ENCODE data around the gene PRPF38A. TPM values are rescaled to one million over a fixed set of nuclear protein-coding genes. Genes with fewer than 3 reads are reported as not detected.
A peak's percentile ranks its signal among the peaks of the same experiment; 100 is the strongest.
"Not testable (repeated sequence)": the region's sequence is repeated elsewhere in the genome, so short reads cannot be mapped to it uniquely, and the experiment has no call there.

The PRPF38A gene
- total RNA-seq, 1 donor from 2014 or later, result 10.4 TPM

- Histone ChIP-seq H3K4me1 (ENCODE audit: control insufficient read depth in 3 of 3, insufficient read depth in 3 of 3, low read length in 3 of 3) (peaks cover 10 to 18% (median 16%) of the 10 kb centered on the region in 3 donors), H3K27ac (ENCODE audit: low read depth, low read length) (peak overlapping the region; percentile 98), H3K36me3 (ENCODE audit: control insufficient read depth in 3 of 3, insufficient read depth in 3 of 3, low read length in 3 of 3) (peaks cover 35 to 44% (median 42%) of the 10 kb centered on the region in 3 donors), H3K9me3 (ENCODE audit: control insufficient read depth in 3 of 3, low read length in 3 of 3) (no peaks in the 10 kb centered on the region), H3K27me3 (ENCODE audit: control insufficient read depth in 3 of 3, insufficient read depth in 3 of 3, low read length in 3 of 3) (no peaks in the 10 kb centered on the region), H3K4me3 (ENCODE audit: low read length in 3 of 3) (peak overlapping the region; percentile 82 to 95 (median 93)), H3K9ac (ENCODE audit: low read depth in 1 of 3, low read length in 3 of 3) (peak overlapping the region in 2 of 3 donors; percentile 5 to 47)
Observed at GRCh38 chr1:52364235-52364839, 40.1 kb upstream of the PRPF38A start.

GRCh38 chr1:52365071-52365745 is 39.2 kb upstream of the PRPF38A start:
- peaks cover 10 to 18% (median 16%) of the 10 kb centered on the region in 3 donors for H3K4me1 ChIP-seq (ENCODE audit: control insufficient read depth in 3 of 3, insufficient read depth in 3 of 3, low read length in 3 of 3)
- peaks cover 26 to 35% (median 33%) of the 10 kb centered on the region in 3 donors for H3K36me3 ChIP-seq (ENCODE audit: control insufficient read depth in 3 of 3, insufficient read depth in 3 of 3, low read length in 3 of 3)
- H3K27me3 ChIP-seq (ENCODE audit: control insufficient read depth in 3 of 3, insufficient read depth in 3 of 3, low read length in 3 of 3), result no peaks in the 10 kb centered on the region
- peak overlapping the region; percentile 91 to 97 (median 96) for H3K9ac ChIP-seq (ENCODE audit: low read depth in 1 of 3, low read length in 3 of 3)
- H3K9me3 ChIP-seq (ENCODE audit: control insufficient read depth in 3 of 3, low read length in 3 of 3), result no peaks in the 10 kb centered on the region
- H3K4me3 ChIP-seq (ENCODE audit: low read length in 3 of 3), result peak overlapping the region; percentile 82 to 95 (median 93)
- H3K27ac ChIP-seq (ENCODE audit: low read depth, low read length), result peak overlapping the region; percentile 98

GRCh38 chr1:52365746-52366516 is 38.5 kb upstream of the PRPF38A start, which contains the start of gene CC2D1B:
Gene CC2D1B, minus strand, starts transcription at chr1:52366205. Its CDS starts 1,585 bp downstream, at chr1:52364620.
- peak within 1 kb of the TSS; percentile 82 to 95 (median 93) for H3K4me3 ChIP-seq (ENCODE audit: low read length in 3 of 3)

GRCh38 chr1:52366517-52366827 is 37.9 kb upstream of the PRPF38A start:
- H3K4me3 ChIP-seq (ENCODE audit: low read length in 3 of 3), result peak overlapping the region; percentile 82 to 95 (median 93)
- peak overlapping the region; percentile 98 for H3K27ac ChIP-seq (ENCODE audit: low read depth, low read length)
- H3K9ac ChIP-seq (ENCODE audit: low read depth in 1 of 3, low read length in 3 of 3), result peak overlapping the region; percentile 49 to 97 (median 96)
- H3K4me1 ChIP-seq (ENCODE audit: control insufficient read depth in 3 of 3, insufficient read depth in 3 of 3, low read length in 3 of 3), result peaks cover 10 to 18% (median 16%) of the 10 kb centered on the region in 3 donors
- H3K9me3 ChIP-seq (ENCODE audit: control insufficient read depth in 3 of 3, low read length in 3 of 3), result no peaks in the 10 kb centered on the region
- no peaks in the 10 kb centered on the region for H3K27me3 ChIP-seq (ENCODE audit: control insufficient read depth in 3 of 3, insufficient read depth in 3 of 3, low read length in 3 of 3)
- peaks cover 14 to 22% (median 20%) of the 10 kb centered on the region in 3 donors for H3K36me3 ChIP-seq (ENCODE audit: control insufficient read depth in 3 of 3, insufficient read depth in 3 of 3, low read length in 3 of 3)

More at GRCh38 chr1:52365746-52366516, 38.5 kb upstream of the PRPF38A start, which contains the start of gene CC2D1B:
- peak within 1 kb of the TSS; percentile 98 for H3K27ac ChIP-seq (ENCODE audit: low read depth, low read length)
- H3K9me3 ChIP-seq (ENCODE audit: control insufficient read depth in 3 of 3, low read length in 3 of 3), result no peaks in the 10 kb centered on the region
- no peaks in the 10 kb centered on the region for H3K27me3 ChIP-seq (ENCODE audit: control insufficient read depth in 3 of 3, insufficient read depth in 3 of 3, low read length in 3 of 3)
- peaks cover 10 to 18% (median 16%) of the 10 kb centered on the region in 3 donors for H3K4me1 ChIP-seq (ENCODE audit: control insufficient read depth in 3 of 3, insufficient read depth in 3 of 3, low read length in 3 of 3)
- H3K9ac ChIP-seq (ENCODE audit: low read depth in 1 of 3, low read length in 3 of 3), result peak within 1 kb of the TSS; percentile 91 to 97 (median 96)
- peaks cover 19 to 28% (median 26%) of the 10 kb centered on the region in 3 donors for H3K36me3 ChIP-seq (ENCODE audit: control insufficient read depth in 3 of 3, insufficient read depth in 3 of 3, low read length in 3 of 3)

- H3K9ac ChIP-seq (ENCODE audit: low read depth in 1 of 3, low read length in 3 of 3), result no peak overlapping the region
- peaks cover 10 to 18% (median 16%) of the 10 kb centered on the region in 3 donors for H3K4me1 ChIP-seq (ENCODE audit: control insufficient read depth in 3 of 3, insufficient read depth in 3 of 3, low read length in 3 of 3)
- H3K27me3 ChIP-seq (ENCODE audit: control insufficient read depth in 3 of 3, insufficient read depth in 3 of 3, low read length in 3 of 3), result no peaks in the 10 kb centered on the region
Observed at GRCh38 chr1:52367272-52367671, 37.1 kb upstream of the PRPF38A start.

GRCh38 chr1:52368383-52369172 is 35.8 kb upstream of the PRPF38A start:
- Histone ChIP-seq H3K9me3 (ENCODE audit: control insufficient read depth in 3 of 3, low read length in 3 of 3) (no peaks in the 10 kb centered on the region), H3K27me3 (ENCODE audit: control insufficient read depth in 3 of 3, insufficient read depth in 3 of 3, low read length in 3 of 3) (no peaks in the 10 kb centered on the region), H3K4me3 (ENCODE audit: low read length in 3 of 3) (peak overlapping the region; percentile 56 to 65 (median 63)), H3K36me3 (ENCODE audit: control insufficient read depth in 3 of 3, insufficient read depth in 3 of 3, low read length in 3 of 3) (peaks cover 0 to 8% (median 6%) of the 10 kb centered on the region in 3 donors), H3K27ac (ENCODE audit: low read depth, low read length) (no peak overlapping the region), H3K4me1 (ENCODE audit: control insufficient read depth in 3 of 3, insufficient read depth in 3 of 3, low read length in 3 of 3) (peaks cover 10 to 18% (median 16%) of the 10 kb centered on the region in 3 donors), H3K9ac (ENCODE audit: low read depth in 1 of 3, low read length in 3 of 3) (peak overlapping the region; percentile 57 to 77 (median 59))

More at GRCh38 chr1:52367272-52367671, 37.1 kb upstream of the PRPF38A start:
- H3K27ac ChIP-seq (ENCODE audit: low read depth, low read length), result no peak overlapping the region
- H3K4me3 ChIP-seq (ENCODE audit: low read length in 3 of 3), result no peak overlapping the region
- H3K36me3 ChIP-seq (ENCODE audit: control insufficient read depth in 3 of 3, insufficient read depth in 3 of 3, low read length in 3 of 3), result peaks cover 7 to 15% (median 12%) of the 10 kb centered on the region in 3 donors
- no peaks in the 10 kb centered on the region for H3K9me3 ChIP-seq (ENCODE audit: control insufficient read depth in 3 of 3, low read length in 3 of 3)

GRCh38 chr1:52369851-52370250 is 34.6 kb upstream of the PRPF38A start:
- not testable (repeated sequence) for H3K36me3 ChIP-seq (ENCODE audit: control insufficient read depth in 3 of 3, insufficient read depth in 3 of 3, low read length in 3 of 3); H3K4me1 ChIP-seq (ENCODE audit: control insufficient read depth in 3 of 3, insufficient read depth in 3 of 3, low read length in 3 of 3); H3K9ac ChIP-seq (ENCODE audit: low read depth in 1 of 3, low read length in 3 of 3); H3K27ac ChIP-seq (ENCODE audit: low read depth, low read length); H3K27me3 ChIP-seq (ENCODE audit: control insufficient read depth in 3 of 3, insufficient read depth in 3 of 3, low read length in 3 of 3); H3K4me3 ChIP-seq (ENCODE audit: low read length in 3 of 3); H3K9me3 ChIP-seq (ENCODE audit: control insufficient read depth in 3 of 3, low read length in 3 of 3)

GRCh38 chr1:52385376-52385775 is 19.0 kb upstream of the PRPF38A start:
- H3K27me3 ChIP-seq (ENCODE audit: control insufficient read depth in 3 of 3, insufficient read depth in 3 of 3, low read length in 3 of 3), result no peaks in the 10 kb centered on the region
- H3K4me1 ChIP-seq (ENCODE audit: control insufficient read depth in 3 of 3, insufficient read depth in 3 of 3, low read length in 3 of 3), result no peaks in the 10 kb centered on the region
- H3K36me3 ChIP-seq (ENCODE audit: control insufficient read depth in 3 of 3, insufficient read depth in 3 of 3, low read length in 3 of 3), result no peaks in the 10 kb centered on the region
- H3K9me3 ChIP-seq (ENCODE audit: control insufficient read depth in 3 of 3, low read length in 3 of 3), result no peaks in the 10 kb centered on the region
- no peak overlapping the region for H3K9ac ChIP-seq (ENCODE audit: low read depth in 1 of 3, low read length in 3 of 3)
- H3K27ac ChIP-seq (ENCODE audit: low read depth, low read length), result no peak overlapping the region
- H3K4me3 ChIP-seq (ENCODE audit: low read length in 3 of 3), result no peak overlapping the region

GRCh38 chr1:52386458-52386857 is 17.9 kb upstream of the PRPF38A start:
- H3K9ac ChIP-seq (ENCODE audit: low read depth in 1 of 3, low read length in 3 of 3), result no peak overlapping the region

More at GRCh38 chr1:52386458-52386857, 17.9 kb upstream of the PRPF38A start:
- H3K27ac ChIP-seq (ENCODE audit: low read depth, low read length), result no peak overlapping the region
- H3K27me3 ChIP-seq (ENCODE audit: control insufficient read depth in 3 of 3, insufficient read depth in 3 of 3, low read length in 3 of 3), result no peaks in the 10 kb centered on the region
- no peaks in the 10 kb centered on the region for H3K9me3 ChIP-seq (ENCODE audit: control insufficient read depth in 3 of 3, low read length in 3 of 3)
- H3K4me1 ChIP-seq (ENCODE audit: control insufficient read depth in 3 of 3, insufficient read depth in 3 of 3, low read length in 3 of 3), result no peaks in the 10 kb centered on the region
- no peaks in the 10 kb centered on the region for H3K36me3 ChIP-seq (ENCODE audit: control insufficient read depth in 3 of 3, insufficient read depth in 3 of 3, low read length in 3 of 3)
- H3K4me3 ChIP-seq (ENCODE audit: low read length in 3 of 3), result no peak overlapping the region
